HL-60 (cell line): Measurements from ENCODE around the gene HOXA13.

Source experiments
- DNase-seq, 2 experiments: peaks; one replicate each; pipeline ENCODE4 v3.0.0-alpha.2; 2010 to 2020; ENCODE audit warnings: low read depth in 1 of 2, low spot score in 1 of 2
- H3K27ac ChIP-seq: fragments of 250-450 bp; sonication (Bioruptor Pico); replicated peaks from 2 replicates; pipeline ENCODE4 v1.5.1; 2020; ENCODE audit warnings: mild to moderate bottlenecking, moderate library complexity
- H3K27me3 ChIP-seq: fragments of 250-450 bp; sonication (Bioruptor Pico); 2 replicates; pipeline ENCODE4 v1.5.1; 2021; ENCODE audit warnings: mild to moderate bottlenecking, moderate library complexity; ENCODE audit not compliant: insufficient read depth, poor library complexity, severe bottlenecking
- H3K4me3 ChIP-seq: replicated peaks from 2 replicates; pipeline ENCODE4 v1.5.1; 2011; ENCODE audit warnings: mild to moderate bottlenecking, control low read depth, low read length; ENCODE audit not compliant: insufficient read depth
- GABPA ChIP-seq: IDR thresholded peaks from 2 replicates; pipeline ENCODE4 v1.6.1; 2012; ENCODE audit warnings: low read depth
- POLR2AphosphoS5 ChIP-seq: IDR thresholded peaks from 2 replicates; pipeline ENCODE4 v1.6.1; 2012; ENCODE audit warnings: low read depth
- SPI1 ChIP-seq: IDR thresholded peaks from 2 replicates; pipeline ENCODE4 v1.6.1; 2012; ENCODE audit warnings: low read depth, mild to moderate bottlenecking, borderline replicate concordance
- TF ChIP-seq, protein P1 (sequence below): IDR thresholded peaks from one replicate; pipeline ENCODE4 v1.5.1; 2011; ENCODE audit warnings: low read length, control low read depth, inconsistent platforms; ENCODE audit not compliant: insufficient read depth
- TF ChIP-seq, protein P2 (sequence below): IDR thresholded peaks from 2 replicates; pipeline ENCODE4 v1.6.1; 2012; ENCODE audit warnings: low read depth; ENCODE audit not compliant: insufficient replicate concordance

HOXA13 gene

DNA sequence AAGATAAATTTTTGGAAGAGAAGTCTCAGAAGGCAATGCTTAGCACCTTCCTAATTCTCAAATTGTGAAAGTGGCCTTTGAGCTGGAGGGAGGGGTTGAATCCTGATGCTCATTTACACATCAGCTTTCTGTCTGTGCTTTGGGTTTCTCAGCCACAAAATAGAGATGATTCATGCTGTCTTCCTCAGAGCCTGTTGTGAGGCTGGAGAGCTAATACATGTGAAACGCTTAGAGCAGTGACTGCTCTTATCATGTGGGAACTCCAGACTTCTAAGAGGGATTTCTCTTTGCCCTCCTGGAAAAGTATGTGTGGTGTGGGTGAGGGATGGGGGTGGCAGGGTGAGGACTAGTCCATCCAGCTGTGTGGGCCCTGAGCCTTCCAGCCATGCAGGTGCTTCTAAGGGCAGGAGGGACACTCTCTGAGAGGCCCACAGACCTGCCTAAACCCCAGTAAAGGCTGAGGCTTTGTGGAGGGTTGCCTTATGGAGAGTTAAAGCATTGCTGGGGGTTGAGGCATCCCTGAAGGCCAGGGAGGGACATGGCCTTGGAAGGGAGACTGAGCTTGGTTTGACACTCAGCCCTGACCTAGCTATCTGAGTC is 37.9 kb upstream of the HOXA13 start:
- Histone ChIP-seq H3K27ac (no peak overlapping the region), H3K4me3 (no peak overlapping the region), H3K27me3 (peaks cover 70% of the 10 kb centered on the region)
- TF ChIP-seq SPI1: no peak
- no peak for TF ChIP-seq POLR2AphosphoS5
- TF ChIP-seq GABPA: no peak
- TF ChIP-seq, protein P1, sequence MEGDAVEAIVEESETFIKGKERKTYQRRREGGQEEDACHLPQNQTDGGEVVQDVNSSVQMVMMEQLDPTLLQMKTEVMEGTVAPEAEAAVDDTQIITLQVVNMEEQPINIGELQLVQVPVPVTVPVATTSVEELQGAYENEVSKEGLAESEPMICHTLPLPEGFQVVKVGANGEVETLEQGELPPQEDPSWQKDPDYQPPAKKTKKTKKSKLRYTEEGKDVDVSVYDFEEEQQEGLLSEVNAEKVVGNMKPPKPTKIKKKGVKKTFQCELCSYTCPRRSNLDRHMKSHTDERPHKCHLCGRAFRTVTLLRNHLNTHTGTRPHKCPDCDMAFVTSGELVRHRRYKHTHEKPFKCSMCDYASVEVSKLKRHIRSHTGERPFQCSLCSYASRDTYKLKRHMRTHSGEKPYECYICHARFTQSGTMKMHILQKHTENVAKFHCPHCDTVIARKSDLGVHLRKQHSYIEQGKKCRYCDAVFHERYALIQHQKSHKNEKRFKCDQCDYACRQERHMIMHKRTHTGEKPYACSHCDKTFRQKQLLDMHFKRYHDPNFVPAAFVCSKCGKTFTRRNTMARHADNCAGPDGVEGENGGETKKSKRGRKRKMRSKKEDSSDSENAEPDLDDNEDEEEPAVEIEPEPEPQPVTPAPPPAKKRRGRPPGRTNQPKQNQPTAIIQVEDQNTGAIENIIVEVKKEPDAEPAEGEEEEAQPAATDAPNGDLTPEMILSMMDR: no peak
- TF ChIP-seq, protein P2, sequence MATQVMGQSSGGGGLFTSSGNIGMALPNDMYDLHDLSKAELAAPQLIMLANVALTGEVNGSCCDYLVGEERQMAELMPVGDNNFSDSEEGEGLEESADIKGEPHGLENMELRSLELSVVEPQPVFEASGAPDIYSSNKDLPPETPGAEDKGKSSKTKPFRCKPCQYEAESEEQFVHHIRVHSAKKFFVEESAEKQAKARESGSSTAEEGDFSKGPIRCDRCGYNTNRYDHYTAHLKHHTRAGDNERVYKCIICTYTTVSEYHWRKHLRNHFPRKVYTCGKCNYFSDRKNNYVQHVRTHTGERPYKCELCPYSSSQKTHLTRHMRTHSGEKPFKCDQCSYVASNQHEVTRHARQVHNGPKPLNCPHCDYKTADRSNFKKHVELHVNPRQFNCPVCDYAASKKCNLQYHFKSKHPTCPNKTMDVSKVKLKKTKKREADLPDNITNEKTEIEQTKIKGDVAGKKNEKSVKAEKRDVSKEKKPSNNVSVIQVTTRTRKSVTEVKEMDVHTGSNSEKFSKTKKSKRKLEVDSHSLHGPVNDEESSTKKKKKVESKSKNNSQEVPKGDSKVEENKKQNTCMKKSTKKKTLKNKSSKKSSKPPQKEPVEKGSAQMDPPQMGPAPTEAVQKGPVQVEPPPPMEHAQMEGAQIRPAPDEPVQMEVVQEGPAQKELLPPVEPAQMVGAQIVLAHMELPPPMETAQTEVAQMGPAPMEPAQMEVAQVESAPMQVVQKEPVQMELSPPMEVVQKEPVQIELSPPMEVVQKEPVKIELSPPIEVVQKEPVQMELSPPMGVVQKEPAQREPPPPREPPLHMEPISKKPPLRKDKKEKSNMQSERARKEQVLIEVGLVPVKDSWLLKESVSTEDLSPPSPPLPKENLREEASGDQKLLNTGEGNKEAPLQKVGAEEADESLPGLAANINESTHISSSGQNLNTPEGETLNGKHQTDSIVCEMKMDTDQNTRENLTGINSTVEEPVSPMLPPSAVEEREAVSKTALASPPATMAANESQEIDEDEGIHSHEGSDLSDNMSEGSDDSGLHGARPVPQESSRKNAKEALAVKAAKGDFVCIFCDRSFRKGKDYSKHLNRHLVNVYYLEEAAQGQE: no peak
- no peak for DNase-seq

DNA sequence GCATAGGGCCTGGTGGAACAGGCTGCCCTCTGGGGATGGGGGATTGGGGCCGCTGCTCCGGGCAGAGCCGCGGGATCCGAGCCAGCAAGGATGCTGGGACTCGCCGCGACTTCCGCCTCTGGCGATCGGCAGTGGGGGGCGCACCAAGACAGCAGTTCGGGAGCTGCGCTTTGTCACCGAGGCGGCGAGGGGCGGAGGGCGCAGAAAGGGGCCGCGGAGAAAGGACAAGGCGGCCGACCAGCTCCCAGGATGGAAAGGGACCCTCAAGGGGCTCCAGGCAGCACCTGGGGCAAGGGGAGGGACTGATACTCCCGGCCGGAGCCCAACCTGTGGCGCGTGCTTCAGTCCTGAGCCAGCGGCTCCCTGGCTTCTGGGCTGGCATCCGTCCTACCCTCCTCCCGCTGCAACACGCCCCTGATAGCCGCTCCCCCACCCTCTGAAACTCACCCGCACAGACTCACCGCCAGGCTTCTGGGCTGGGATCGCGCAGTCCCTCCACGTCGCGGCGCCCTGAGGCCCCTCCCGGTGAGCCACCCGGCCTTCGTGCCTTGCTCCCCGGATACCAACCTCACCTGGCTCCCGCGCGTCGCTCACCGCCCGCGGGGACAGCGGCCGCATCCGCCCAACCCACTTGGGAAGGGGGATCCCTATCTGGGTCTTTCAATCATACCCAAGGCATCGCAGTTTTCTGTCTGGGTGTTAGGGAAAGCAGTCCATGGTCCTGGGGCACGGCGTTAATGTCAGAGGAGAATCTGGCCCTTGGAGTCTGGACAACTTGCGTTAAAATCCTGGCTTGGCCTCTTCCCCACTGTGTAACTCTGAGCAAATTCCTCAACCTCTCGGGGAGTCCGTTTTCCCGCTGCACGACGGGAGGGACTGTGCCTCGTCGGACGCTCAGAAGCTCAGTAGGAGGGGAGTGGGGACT is 35.8 kb upstream of the HOXA13 start:
- Histone ChIP-seq H3K27me3 (peaks cover 48% of the 10 kb centered on the region), H3K4me3 (peak overlapping the region; percentile 53), H3K27ac (no peak overlapping the region)
- TF ChIP-seq, protein P1: peak; percentile 15
- TF ChIP-seq, protein P2: no peak
- TF ChIP-seq SPI1 (peak; percentile 28; the same call in 1 of the 2 replicates), GABPA (no peak), POLR2AphosphoS5 (no peak)
- peak in 1 of 2 experiments; percentile 30 for DNase-seq

DNA sequence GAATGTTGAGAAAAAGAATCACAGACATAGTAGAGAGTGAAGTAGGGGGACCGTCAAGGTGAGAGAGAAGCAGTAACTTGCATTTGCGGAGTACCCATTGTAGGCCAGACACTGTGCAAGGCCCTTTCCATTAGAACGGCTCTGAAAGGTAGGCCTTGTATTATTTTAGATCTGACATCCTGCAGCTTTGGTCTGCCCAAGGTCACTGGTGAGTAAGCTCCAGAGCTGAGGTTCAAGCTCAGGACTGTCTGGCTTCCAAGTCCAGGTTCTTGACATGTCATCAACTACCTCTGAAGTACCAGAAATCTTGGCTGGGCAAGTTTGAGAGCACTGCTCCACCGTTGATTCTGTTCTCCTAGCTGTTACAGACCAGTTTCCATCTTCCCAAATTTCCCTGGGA is 29.6 kb upstream of the HOXA13 start:
- no peak for DNase-seq
- TF ChIP-seq SPI1 (no peak), POLR2AphosphoS5 (no peak), GABPA (no peak)
- TF ChIP-seq, protein P1: no peak
- TF ChIP-seq, protein P2: no peak
- peaks cover 32% of the 10 kb centered on the region for H3K27me3 ChIP-seq
- no peak overlapping the region for H3K4me3 ChIP-seq
- no peak overlapping the region for H3K27ac ChIP-seq
